Thyroid gland (tissue), 4 donors: Measurements from ENCODE around the gene CDH23. TPM values are rescaled to one million over a fixed set of nuclear protein-coding genes. Genes with fewer than 3 reads are reported as not detected.

Source experiments
- DNase-seq, 2 donors: peaks; one replicate each; pipeline ENCODE4 v3.0.0-alpha.2; 2019
- H3K27ac ChIP-seq, 3 donors: fragments of 200-600 bp; sonication (generic); 1 replicate in 2 of 3; 2 replicates in 1 of 3; pipeline ENCODE4 v1.5.1; 2016 to 2019; ENCODE audit warnings: mild to moderate bottlenecking in 1 of 3, moderate library complexity in 1 of 3
- H3K27me3 ChIP-seq: fragments of 200-600 bp; sonication (generic); one replicate; pipeline ENCODE4 v1.5.1; 2019
- H3K36me3 ChIP-seq, 2 donors: fragments of 200-600 bp; sonication (generic); one replicate each; pipeline ENCODE4 v1.5.1; 2016 to 2019
- H3K4me1 ChIP-seq, 2 donors: fragments of 200-600 bp; sonication (generic); one replicate each; pipeline ENCODE4 v1.5.1; 2017 to 2019
- H3K4me3 ChIP-seq, 3 donors: fragments of 200-600 bp; sonication (generic); replicated peaks in 1 of 3; 1 replicate in 2 of 3; 2 replicates in 1 of 3; pipeline ENCODE4 v1.5.1; 2016; ENCODE audit warnings: mild to moderate bottlenecking in 1 of 3
- H3K9me3 ChIP-seq: fragments of 200-600 bp; sonication (generic); one replicate; pipeline ENCODE4 v1.5.1; 2017
- CTCF ChIP-seq, 6 experiments: fragments of 200-600 bp in 3 of 6; fragments of 450-650 bp in 3 of 6; sonication (generic) in 3 of 6; IDR thresholded peaks; one replicate each; pipeline ENCODE4 v1.5.1; 2016 to 2019; ENCODE audit warnings: antibody characterized with exemption in 6 of 6, mild to moderate bottlenecking in 2 of 6, inconsistent platforms in 1 of 6, moderate library complexity in 1 of 6
- POLR2A ChIP-seq, 2 donors: fragments of 450-650 bp; IDR thresholded peaks; one replicate each; pipeline ENCODE4 v1.6.1; 2017; ENCODE audit warnings: antibody characterized with exemption in 2 of 2, mild to moderate bottlenecking in 2 of 2, moderate library complexity in 1 of 2
- WGBS, 2 donors: methylation state at CpG; one replicate each; pipeline ENCODE4 v1.1.5; 2017; 5-methylcytosine and 5-hydroxymethylcytosine counted together
- intact Hi-C: fragments of 100-400 bp; cut with DNase I; formaldehyde crosslinking; loops from one replicate; pipeline ENCODE4 v1.15.1; 2023
- total RNA-seq, 4 donors: library from RNA; depleted of rRNA; stranded (reverse); fragments of >200 nt; gene quantifications; one replicate each; pipeline ENCODE4 v1.2.3, GENCODE V29; 2016

The CDH23 gene
- total RNA-seq, 4 donors from 2014 or later = 3.0 to 4.2 (median 3.9) TPM

- Histone ChIP-seq H3K27me3 (no peaks in the 10 kb centered on the region), H3K4me3 (no peak overlapping the region), H3K9me3 (no peaks in the 10 kb centered on the region), H3K27ac (no peak overlapping the region), H3K36me3 (no peaks in the 10 kb centered on the region), H3K4me1 (peaks cover 9 to 17% of the 10 kb centered on the region in 2 donors)
- intact Hi-C loops = no loop called here
- WGBS, 2 donors = 87 to 92% methylated on average over 10 of the region's 10 CpGs
- DNase-seq = no peak
- no peak for TF ChIP-seq POLR2A (IDR thresholded peaks at IDR 0.05)
- TF ChIP-seq CTCF (IDR thresholded peaks at IDR 0.05) = no peak
These were observed 263.0 kb downstream of the CDH23 start for GRCh38 chr10:71659737-71660136.

DNA sequence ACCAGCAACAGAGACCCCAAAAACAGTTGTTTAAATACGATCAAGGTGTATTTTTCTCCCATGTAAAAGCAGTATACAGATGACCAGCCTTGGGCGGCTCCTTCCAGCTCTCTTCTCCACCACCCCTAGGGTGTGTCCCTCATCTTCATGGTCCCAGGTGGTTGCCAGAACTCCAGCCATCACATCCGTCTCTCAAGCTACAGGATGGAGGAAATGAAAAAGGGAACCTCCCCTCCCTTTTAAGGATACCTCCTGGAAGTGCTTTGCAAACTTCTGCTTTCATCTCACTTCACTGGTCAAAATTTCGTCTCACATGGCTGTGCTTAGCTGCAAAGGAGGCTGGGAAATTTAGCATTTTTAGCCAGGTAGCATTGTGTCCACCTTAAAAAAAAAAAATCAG lies 263.6 kb downstream of the CDH23 start:
- 92 to 95% methylated on average over 4 of the region's 4 CpGs for WGBS, 2 donors
- no peak for TF ChIP-seq CTCF (IDR thresholded peaks at IDR 0.05)
- no peak for TF ChIP-seq POLR2A (IDR thresholded peaks at IDR 0.05)
- Histone ChIP-seq H3K4me3 (no peak overlapping the region), H3K36me3 (no peaks in the 10 kb centered on the region), H3K27ac (no peak overlapping the region), H3K27me3 (no peaks in the 10 kb centered on the region), H3K9me3 (no peaks in the 10 kb centered on the region), H3K4me1 (peaks cover 9 to 17% of the 10 kb centered on the region in 2 donors)
- DNase-seq = no peak
- intact Hi-C loops = no loop called here

DNA sequence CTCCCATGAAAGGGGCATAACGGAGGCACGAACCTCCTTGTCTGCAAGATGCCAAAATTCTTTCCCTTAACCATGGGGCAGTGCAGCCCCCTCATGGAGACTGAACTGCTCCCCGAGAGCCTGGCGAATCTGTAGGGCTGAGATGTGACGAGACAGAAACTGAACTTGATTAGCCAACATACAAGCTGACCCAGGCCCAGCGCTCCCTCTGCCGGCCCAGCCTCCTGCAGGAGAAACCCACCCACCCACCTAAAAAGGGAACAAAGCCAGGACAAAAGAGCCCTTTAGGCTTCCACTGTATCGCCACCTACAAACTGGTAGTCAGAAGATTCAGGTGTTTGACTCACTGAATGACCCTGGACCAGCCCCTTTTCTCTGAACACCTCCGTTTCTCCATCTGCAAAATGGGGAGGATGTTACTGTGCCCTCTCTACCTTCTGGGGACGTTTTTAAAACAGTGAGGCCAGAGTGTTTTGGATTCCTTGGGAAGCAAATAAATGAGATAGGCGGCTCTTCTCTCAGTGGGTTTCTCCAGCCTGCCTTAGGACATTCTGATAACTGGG lies 264.4 kb downstream of the CDH23 start:
- DNase-seq = no peak
- Histone ChIP-seq H3K4me3 (no peak overlapping the region), H3K9me3 (no peaks in the 10 kb centered on the region), H3K36me3 (no peaks in the 10 kb centered on the region), H3K27ac (no peak overlapping the region), H3K4me1 (peaks cover 9 to 17% of the 10 kb centered on the region in 2 donors), H3K27me3 (no peaks in the 10 kb centered on the region)
- intact Hi-C loops = no loop called here
- no peak for TF ChIP-seq POLR2A (IDR thresholded peaks at IDR 0.05)
- WGBS, 2 donors = 74 to 91% methylated on average over 11 of the region's 11 CpGs

DNA sequence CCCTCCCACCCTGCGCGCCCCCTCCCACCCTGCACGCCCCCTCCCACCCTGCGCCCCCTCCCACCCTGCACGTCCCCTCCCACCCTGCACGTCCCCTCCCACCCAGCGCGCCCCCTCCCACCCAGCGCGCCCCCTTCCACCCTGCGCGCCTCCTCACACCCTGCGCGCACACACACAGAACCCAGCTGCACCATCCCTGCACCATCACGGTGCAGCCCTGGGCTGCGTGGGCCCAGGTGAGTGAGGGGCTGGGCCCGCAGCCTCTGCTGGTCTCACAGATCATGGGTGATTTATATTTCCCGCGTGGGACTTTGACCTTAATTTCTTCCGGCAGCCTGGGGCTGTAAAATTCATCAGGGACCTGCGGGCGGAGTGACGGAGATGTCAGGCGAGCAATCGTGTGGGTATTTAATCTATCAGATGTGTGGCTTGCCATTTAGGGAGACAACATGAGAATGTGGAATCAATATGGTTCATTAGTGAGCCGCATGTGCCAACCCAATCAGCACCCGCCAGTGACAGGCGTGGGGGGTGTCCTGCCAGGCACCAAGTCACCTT lies 265.1 kb downstream of the CDH23 start:
- intact Hi-C loops = no loop called here
- no peak for DNase-seq
- Histone ChIP-seq H3K27me3 (no peaks in the 10 kb centered on the region), H3K4me3 (no peak overlapping the region), H3K36me3 (no peaks in the 10 kb centered on the region), H3K9me3 (no peaks in the 10 kb centered on the region), H3K27ac (no peak overlapping the region), H3K4me1 (peaks cover 9 to 17% of the 10 kb centered on the region in 2 donors)
- TF ChIP-seq POLR2A (IDR thresholded peaks at IDR 0.05) = no peak
- 91 to 92% methylated on average over 12 to 22 of the region's 28 CpGs for WGBS, 2 donors

DNA sequence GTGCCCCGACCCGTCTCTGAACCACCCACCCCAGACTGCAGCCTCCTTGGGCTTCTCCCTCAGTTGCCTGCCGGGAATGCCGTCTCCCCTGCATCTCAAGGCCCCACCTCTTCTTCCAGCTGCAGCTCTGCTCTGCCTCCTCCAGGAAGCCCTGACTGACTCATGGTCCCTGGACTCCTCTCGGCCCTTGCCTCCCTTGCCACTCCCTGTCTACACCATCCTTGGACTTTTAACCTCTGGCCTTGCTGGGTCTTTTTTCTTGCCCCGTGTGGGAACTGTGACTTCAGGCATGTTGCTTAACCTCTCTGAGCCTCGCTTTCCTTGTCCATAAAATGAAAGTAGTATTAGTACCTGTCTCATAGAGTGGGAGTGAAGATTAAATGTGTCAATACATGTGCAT lies 266.6 kb downstream of the CDH23 start:
- Histone ChIP-seq H3K4me3 (no peak overlapping the region), H3K27ac (no peak overlapping the region), H3K27me3 (no peaks in the 10 kb centered on the region), H3K36me3 (no peaks in the 10 kb centered on the region), H3K9me3 (no peaks in the 10 kb centered on the region), H3K4me1 (peaks cover 5 to 10% of the 10 kb centered on the region in 2 donors)
- no peak for DNase-seq
- WGBS, 2 donors = 91 to 93% methylated on average over 7 of the region's 7 CpGs
- intact Hi-C loops = no loop called here
- TF ChIP-seq POLR2A (IDR thresholded peaks at IDR 0.05) (no peak), CTCF (IDR thresholded peaks at IDR 0.05) (no peak)

- no peaks in the 10 kb centered on the region for H3K36me3 ChIP-seq
- H3K4me1 ChIP-seq = no peaks in the 10 kb centered on the region
- intact Hi-C loops = no loop called here
- no peak overlapping the region for H3K4me3 ChIP-seq
- H3K9me3 ChIP-seq = no peaks in the 10 kb centered on the region
- no peaks in the 10 kb centered on the region for H3K27me3 ChIP-seq
- 54 to 100% methylated on average over 2 of the region's 2 CpGs for WGBS, 2 donors
- DNase-seq = no peak
- TF ChIP-seq CTCF (IDR thresholded peaks at IDR 0.05) = no peak
- TF ChIP-seq POLR2A (IDR thresholded peaks at IDR 0.05) = no peak
- H3K27ac ChIP-seq = no peak overlapping the region
These were observed 267.9 kb downstream of the CDH23 start for GRCh38 chr10:71664585-71664984.
